ENCODE data around the gene DUS3L.

DNA sequence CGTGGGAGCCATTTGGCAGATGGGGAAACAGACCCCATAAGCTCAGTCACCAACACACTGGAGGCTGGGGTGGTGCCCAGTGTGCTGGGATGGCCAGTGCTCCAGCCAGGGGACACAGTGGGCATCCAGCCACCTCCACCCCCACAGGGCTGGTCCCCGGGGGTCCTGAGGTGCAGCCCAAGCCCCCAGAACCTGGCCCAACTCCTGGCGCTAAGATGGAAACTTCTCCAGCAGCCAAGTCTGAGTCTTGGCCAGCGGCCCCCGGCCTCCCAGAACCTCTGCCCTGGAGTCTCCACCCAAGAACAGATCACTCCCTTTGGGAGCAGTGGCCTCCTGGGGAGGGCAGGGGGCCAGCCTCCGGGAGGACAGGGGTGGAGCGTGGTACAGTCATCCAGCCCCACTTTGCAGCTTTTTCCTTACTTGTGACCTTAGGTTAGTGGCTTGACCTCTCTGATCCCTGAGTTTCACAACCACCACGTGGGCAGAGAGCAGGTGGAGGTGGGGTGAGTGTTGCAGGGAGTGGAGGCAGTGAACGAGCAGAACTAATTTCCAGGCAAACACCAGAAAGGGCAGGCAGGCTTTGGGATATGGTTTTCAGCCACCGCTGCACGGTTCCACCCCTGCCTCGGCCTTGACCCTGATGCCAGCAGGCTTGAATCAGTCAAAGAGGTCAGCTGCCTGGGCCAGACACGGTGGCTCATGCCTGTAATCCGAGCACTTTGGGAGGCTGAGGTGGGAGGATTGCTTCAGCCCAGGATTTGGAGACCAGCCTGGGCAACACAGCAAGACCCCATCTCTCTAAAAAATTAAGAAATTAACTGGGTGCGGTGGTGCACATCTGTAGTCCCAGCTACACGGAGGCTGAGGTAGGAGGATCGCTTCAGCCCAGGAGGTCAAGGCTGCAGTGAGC, 9.7 kb upstream of the DUS3L start:
- TF ChIP-seq, protein P1, sequence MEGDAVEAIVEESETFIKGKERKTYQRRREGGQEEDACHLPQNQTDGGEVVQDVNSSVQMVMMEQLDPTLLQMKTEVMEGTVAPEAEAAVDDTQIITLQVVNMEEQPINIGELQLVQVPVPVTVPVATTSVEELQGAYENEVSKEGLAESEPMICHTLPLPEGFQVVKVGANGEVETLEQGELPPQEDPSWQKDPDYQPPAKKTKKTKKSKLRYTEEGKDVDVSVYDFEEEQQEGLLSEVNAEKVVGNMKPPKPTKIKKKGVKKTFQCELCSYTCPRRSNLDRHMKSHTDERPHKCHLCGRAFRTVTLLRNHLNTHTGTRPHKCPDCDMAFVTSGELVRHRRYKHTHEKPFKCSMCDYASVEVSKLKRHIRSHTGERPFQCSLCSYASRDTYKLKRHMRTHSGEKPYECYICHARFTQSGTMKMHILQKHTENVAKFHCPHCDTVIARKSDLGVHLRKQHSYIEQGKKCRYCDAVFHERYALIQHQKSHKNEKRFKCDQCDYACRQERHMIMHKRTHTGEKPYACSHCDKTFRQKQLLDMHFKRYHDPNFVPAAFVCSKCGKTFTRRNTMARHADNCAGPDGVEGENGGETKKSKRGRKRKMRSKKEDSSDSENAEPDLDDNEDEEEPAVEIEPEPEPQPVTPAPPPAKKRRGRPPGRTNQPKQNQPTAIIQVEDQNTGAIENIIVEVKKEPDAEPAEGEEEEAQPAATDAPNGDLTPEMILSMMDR (IDR thresholded peaks at IDR 0.05; ENCODE audit: poor library complexity) = no peak
- TF ChIP-seq EZH2 (IDR thresholded peaks at IDR 0.05; ENCODE audit: borderline replicate concordance) = no peak
